Measurements from ENCODE around the gene CHRNA9. TPM values are rescaled to one million over a fixed set of nuclear protein-coding genes. Genes with fewer than 3 reads are reported as not detected.

Gene CHRNA9
- total RNA-seq, 1 experiment from 2014 or later, result not detected

DNA sequence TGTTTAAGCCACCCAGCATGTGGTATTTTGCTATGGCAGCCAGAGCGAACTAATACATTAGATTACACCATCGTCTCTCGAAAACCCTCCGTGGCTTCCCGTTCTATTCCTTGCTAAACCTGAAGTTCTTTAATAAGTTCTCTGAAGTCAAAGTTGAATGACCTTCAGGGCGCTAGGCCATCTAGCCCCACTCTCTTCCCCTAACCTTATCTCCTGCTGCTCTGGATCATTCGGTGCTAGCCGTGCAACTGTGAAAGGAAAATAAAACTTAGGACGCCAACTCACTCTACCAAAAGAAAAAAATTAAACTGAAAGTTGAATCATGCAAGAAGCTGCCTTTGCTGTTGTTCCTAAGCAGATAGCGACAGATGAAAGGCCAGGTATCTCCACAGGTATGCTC is 40.0 kb downstream of the CHRNA9 start:
- DNase-seq, result no peak
- no TSS peak for BruUV-seq (replicated peaks)
- TF ChIP-seq, protein P1, sequence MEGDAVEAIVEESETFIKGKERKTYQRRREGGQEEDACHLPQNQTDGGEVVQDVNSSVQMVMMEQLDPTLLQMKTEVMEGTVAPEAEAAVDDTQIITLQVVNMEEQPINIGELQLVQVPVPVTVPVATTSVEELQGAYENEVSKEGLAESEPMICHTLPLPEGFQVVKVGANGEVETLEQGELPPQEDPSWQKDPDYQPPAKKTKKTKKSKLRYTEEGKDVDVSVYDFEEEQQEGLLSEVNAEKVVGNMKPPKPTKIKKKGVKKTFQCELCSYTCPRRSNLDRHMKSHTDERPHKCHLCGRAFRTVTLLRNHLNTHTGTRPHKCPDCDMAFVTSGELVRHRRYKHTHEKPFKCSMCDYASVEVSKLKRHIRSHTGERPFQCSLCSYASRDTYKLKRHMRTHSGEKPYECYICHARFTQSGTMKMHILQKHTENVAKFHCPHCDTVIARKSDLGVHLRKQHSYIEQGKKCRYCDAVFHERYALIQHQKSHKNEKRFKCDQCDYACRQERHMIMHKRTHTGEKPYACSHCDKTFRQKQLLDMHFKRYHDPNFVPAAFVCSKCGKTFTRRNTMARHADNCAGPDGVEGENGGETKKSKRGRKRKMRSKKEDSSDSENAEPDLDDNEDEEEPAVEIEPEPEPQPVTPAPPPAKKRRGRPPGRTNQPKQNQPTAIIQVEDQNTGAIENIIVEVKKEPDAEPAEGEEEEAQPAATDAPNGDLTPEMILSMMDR (IDR thresholded peaks at IDR 0.05; ENCODE audit: unreplicated experiment), result no peak
- Mint-ChIP-seq H3K4me1 (ENCODE audit: low read depth, unreplicated experiment) (peaks cover 12% of the 10 kb centered on the region), H3K9me3 (ENCODE audit: low read depth, unreplicated experiment) (no peaks in the 10 kb centered on the region), H3K27me3 (ENCODE audit: unreplicated experiment) (no peaks in the 10 kb centered on the region), H3K36me3 (ENCODE audit: insufficient read depth, unreplicated experiment) (peaks cover 8% of the 10 kb centered on the region), H3K4me3 (ENCODE audit: low read depth, unreplicated experiment) (no peak overlapping the region), H3K27ac (ENCODE audit: unreplicated experiment) (no peak overlapping the region)
- CTCF ChIA-PET, result no interaction called here
- intact Hi-C loops (cut with micrococcal nuclease; ENCODE audit: unreplicated experiment), result no loop called here

DNA sequence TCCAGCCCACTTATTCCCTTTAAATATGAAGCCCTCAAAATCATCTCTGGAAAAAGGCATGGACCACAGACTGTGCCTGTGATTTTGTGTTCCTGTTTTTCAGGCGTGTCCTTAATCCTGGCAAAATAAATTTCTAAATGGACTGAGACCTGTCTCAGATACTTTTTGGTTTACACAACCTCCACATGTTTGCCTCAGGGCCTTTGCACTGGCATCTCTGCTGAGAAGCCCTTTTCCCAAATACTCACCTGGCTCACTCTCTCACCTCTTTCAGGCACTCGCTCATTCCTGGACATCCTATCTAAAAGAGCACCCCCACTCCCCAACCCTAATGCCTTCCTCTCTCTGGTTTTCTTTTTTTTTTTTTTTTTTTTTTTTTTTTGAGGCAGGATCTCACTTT is 40.5 kb downstream of the CHRNA9 start:
- CTCF ChIA-PET, result interaction anchor here (0.6 to 0.7 kb wide), 2 partner anchors 40 to 51 kb away, joined by 3 to 5 read pairs; no protein-coding TSS in a partner anchor
- Mint-ChIP-seq H3K4me1 (ENCODE audit: low read depth, unreplicated experiment) (peaks cover 12% of the 10 kb centered on the region), H3K36me3 (ENCODE audit: insufficient read depth, unreplicated experiment) (peaks cover 8% of the 10 kb centered on the region), H3K27me3 (ENCODE audit: unreplicated experiment) (no peaks in the 10 kb centered on the region), H3K27ac (ENCODE audit: unreplicated experiment) (no peak overlapping the region), H3K9me3 (ENCODE audit: low read depth, unreplicated experiment) (no peaks in the 10 kb centered on the region), H3K4me3 (ENCODE audit: low read depth, unreplicated experiment) (no peak overlapping the region)
- TF ChIP-seq, protein P1 (IDR thresholded peaks at IDR 0.05; ENCODE audit: unreplicated experiment), result no peak
- intact Hi-C loops (cut with micrococcal nuclease; ENCODE audit: unreplicated experiment), result no loop called here
- DNase-seq, result no peak
- BruUV-seq (replicated peaks), result no TSS peak

DNA sequence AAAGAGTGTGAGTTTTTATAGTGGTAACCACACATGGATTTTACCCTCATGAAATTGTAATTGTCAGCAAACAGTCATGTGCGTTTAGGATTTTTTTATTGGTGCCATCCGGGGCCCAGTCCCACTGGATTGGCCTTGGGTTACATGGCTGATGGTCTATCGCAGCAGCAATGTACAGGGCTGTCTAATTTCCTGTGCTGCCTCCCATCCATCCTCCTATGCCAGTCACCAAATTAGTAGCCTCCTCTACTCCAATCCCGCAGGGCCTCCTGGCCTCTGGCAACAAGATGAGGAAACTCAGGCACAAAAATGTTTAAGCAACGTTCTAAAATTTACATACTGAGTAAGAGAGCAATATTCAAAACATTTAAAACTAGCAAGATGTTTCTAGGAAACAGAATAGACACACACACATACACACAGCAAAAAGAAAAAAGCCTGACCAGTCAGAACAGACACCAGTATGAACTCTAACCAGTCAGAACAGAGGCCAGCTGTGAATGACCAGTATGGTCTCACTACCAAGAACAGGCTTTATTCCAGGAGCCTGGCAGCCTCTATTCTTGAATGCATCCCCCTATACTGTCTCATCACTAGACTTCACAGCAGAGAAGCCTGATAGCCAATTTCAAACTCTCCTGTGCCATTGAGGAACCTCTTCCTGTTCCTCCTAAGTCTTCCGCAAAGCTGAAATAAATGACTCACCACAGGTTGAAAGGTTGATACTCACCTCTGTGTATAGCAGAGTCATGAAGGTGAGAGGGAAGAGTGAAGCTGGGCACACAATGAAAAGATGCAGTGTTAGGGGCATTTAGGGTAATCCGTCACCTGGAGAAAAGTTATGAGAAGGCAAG is 42.6 kb downstream of the CHRNA9 start:
- CTCF ChIA-PET, result interaction anchor here (1.0 kb wide), 1 partner anchor 61 kb away, joined by 4 read pairs; no protein-coding TSS in a partner anchor
- intact Hi-C loops (cut with micrococcal nuclease; ENCODE audit: unreplicated experiment), result no loop called here
- H3K27me3 Mint-ChIP-seq (ENCODE audit: unreplicated experiment), result no peaks in the 10 kb centered on the region

DNA sequence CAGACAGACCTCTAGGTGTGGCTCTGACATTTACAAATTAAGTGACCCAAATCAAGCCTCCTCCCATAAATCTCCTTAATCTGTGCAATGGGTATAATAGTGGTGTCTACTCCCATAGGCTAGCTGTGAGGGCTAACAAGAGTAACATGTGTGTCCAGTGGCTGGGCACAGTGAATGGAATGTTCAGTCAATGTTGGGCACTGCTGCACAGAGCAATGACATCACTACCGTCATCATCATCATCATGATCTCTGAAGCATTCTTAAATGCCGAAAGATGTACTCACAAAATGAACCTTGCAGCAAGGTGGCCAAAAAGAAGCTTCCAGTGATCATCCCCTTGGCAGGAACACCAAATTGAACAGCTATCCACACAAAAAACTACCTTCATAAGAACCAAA is 43.5 kb downstream of the CHRNA9 start:
- H3K4me1 Mint-ChIP-seq (ENCODE audit: low read depth, unreplicated experiment), result peaks cover 12% of the 10 kb centered on the region
- CTCF ChIA-PET, result interaction anchor here (1.0 kb wide), 1 partner anchor 62 kb away, joined by 4 read pairs; no protein-coding TSS in a partner anchor
- H3K36me3 Mint-ChIP-seq (ENCODE audit: insufficient read depth, unreplicated experiment), result peaks cover 8% of the 10 kb centered on the region
- H3K27ac Mint-ChIP-seq (ENCODE audit: unreplicated experiment), result no peak overlapping the region
- DNase-seq, result no peak
- intact Hi-C loops (cut with micrococcal nuclease; ENCODE audit: unreplicated experiment), result no loop called here
- no peaks in the 10 kb centered on the region for H3K27me3 Mint-ChIP-seq (ENCODE audit: unreplicated experiment)
- H3K4me3 Mint-ChIP-seq (ENCODE audit: low read depth, unreplicated experiment), result no peak overlapping the region
- H3K9me3 Mint-ChIP-seq (ENCODE audit: low read depth, unreplicated experiment), result no peaks in the 10 kb centered on the region
- no TSS peak for BruUV-seq (replicated peaks)
- TF ChIP-seq, protein P1 (IDR thresholded peaks at IDR 0.05; ENCODE audit: unreplicated experiment), result no peak

More for the DNA sequence above, 42.6 kb downstream of the CHRNA9 start:
- TF ChIP-seq, protein P1 (IDR thresholded peaks at IDR 0.05; ENCODE audit: unreplicated experiment), result no peak
- Mint-ChIP-seq H3K36me3 (ENCODE audit: insufficient read depth, unreplicated experiment) (peaks cover 8% of the 10 kb centered on the region), H3K9me3 (ENCODE audit: low read depth, unreplicated experiment) (no peaks in the 10 kb centered on the region), H3K4me3 (ENCODE audit: low read depth, unreplicated experiment) (no peak overlapping the region), H3K27ac (ENCODE audit: unreplicated experiment) (no peak overlapping the region), H3K4me1 (ENCODE audit: low read depth, unreplicated experiment) (peaks cover 12% of the 10 kb centered on the region)
- BruUV-seq (replicated peaks), result no TSS peak
- no peak for DNase-seq

Measured in Calu3 (cell line).